Ascending aorta (tissue), 2 donors: ENCODE data around the gene METTL15. TPM values are rescaled to one million over a fixed set of nuclear protein-coding genes. Genes with fewer than 3 reads are reported as not detected.
"Not testable (repeated sequence)": the region's sequence is repeated elsewhere in the genome, so short reads cannot be mapped to it uniquely, and the experiment has no call there.

ENCODE experiments used
- DNase-seq, 2 donors: peaks; one replicate each; pipeline ENCODE4 v3.0.0-alpha.2; 2019; ENCODE audit warnings: low spot score in 2 of 2
- H3K27ac ChIP-seq, 2 donors: fragments of 200-600 bp; sonication (generic); one replicate each; pipeline ENCODE4 v1.5.1; 2016 to 2017; ENCODE audit warnings: mild to moderate bottlenecking in 1 of 2
- H3K27me3 ChIP-seq: fragments of 200-600 bp; sonication (generic); one replicate; pipeline ENCODE4 v1.5.1; 2017
- H3K36me3 ChIP-seq, 2 donors: fragments of 200-600 bp; sonication (generic); one replicate each; pipeline ENCODE4 v1.5.1; 2016
- H3K4me1 ChIP-seq, 2 donors: fragments of 200-600 bp; sonication (generic); one replicate each; pipeline ENCODE4 v1.5.1; 2016 to 2017; ENCODE audit warnings: mild to moderate bottlenecking in 1 of 2
- H3K4me3 ChIP-seq, 2 donors: fragments of 200-600 bp; sonication (generic); one replicate each; pipeline ENCODE4 v1.5.1; 2016 to 2017; ENCODE audit warnings: mild to moderate bottlenecking in 1 of 2
- H3K9me3 ChIP-seq, 2 donors: fragments of 200-600 bp; sonication (generic); one replicate each; pipeline ENCODE4 v1.5.1; 2016
- intact Hi-C: fragments of 100-400 bp; cut with DNase I; formaldehyde crosslinking; loops from one replicate; pipeline ENCODE4 v1.15.1; 2023
- total RNA-seq: library from RNA; depleted of rRNA; stranded (reverse); fragments of >200 nt; gene quantifications from one replicate; pipeline ENCODE4 v1.1.0, GENCODE V29; 2016
- TF ChIP-seq, protein P1 (sequence below), 3 experiments: fragments of 200-600 bp in 2 of 3; fragments of 450-650 bp in 1 of 3; sonication (generic) in 2 of 3; IDR thresholded peaks; one replicate each; pipeline ENCODE4 v1.5.1; 2016 to 2019; ENCODE audit warnings: antibody characterized with exemption in 3 of 3, mild to moderate bottlenecking in 1 of 3, moderate library complexity in 1 of 3

Gene METTL15
- total RNA-seq, 1 donor from 2014 or later: 0.32 TPM

DNA sequence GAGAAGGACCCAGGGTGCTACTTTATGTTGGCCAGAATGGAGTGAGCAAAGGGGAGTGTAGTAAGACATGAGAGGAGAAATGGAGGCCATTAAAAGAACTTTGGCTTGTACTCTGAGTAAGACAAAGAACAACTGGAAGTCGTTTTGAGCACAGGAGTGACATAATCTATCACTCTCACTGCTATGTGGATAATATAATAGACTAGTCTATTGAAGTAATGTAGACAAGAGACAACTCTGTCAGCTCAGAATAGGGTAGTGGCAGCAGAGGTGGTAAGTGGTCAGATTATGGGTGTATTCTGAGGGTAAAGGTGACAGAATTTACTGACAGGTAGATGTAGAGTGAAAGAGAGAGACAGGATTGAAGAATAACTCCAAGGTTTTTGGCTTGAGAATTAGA lies 8.5 kb upstream of the METTL15 start:
- intact Hi-C loops: no loop called here
- no peaks in the 10 kb centered on the region for H3K9me3 ChIP-seq
- no peak overlapping the region for H3K27ac ChIP-seq
- no peaks in the 10 kb centered on the region for H3K4me1 ChIP-seq
- H3K4me3 ChIP-seq: no peak overlapping the region
- H3K36me3 ChIP-seq: no peaks in the 10 kb centered on the region
- TF ChIP-seq, protein P1, sequence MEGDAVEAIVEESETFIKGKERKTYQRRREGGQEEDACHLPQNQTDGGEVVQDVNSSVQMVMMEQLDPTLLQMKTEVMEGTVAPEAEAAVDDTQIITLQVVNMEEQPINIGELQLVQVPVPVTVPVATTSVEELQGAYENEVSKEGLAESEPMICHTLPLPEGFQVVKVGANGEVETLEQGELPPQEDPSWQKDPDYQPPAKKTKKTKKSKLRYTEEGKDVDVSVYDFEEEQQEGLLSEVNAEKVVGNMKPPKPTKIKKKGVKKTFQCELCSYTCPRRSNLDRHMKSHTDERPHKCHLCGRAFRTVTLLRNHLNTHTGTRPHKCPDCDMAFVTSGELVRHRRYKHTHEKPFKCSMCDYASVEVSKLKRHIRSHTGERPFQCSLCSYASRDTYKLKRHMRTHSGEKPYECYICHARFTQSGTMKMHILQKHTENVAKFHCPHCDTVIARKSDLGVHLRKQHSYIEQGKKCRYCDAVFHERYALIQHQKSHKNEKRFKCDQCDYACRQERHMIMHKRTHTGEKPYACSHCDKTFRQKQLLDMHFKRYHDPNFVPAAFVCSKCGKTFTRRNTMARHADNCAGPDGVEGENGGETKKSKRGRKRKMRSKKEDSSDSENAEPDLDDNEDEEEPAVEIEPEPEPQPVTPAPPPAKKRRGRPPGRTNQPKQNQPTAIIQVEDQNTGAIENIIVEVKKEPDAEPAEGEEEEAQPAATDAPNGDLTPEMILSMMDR (IDR thresholded peaks at IDR 0.05): no peak
- no peaks in the 10 kb centered on the region for H3K27me3 ChIP-seq
- DNase-seq: no peak

DNA sequence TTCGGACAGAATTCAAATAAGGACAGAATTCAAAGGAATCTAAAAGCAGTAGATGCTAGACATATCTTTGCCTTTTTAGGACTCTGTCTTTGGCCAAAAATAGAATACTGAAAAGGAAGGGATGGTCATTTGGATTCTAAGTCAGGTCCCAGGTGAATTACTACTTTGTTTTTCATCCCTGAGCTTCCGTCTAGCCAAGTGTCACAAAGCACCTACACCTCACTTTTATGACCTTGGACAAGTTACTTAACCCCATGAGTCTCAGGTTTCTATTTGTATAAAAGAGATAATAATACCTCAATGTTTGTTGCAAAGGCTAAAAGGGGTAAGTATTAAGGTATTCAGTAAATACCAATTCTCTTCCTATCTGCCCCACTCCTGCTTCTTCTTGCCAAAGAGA lies 7.5 kb upstream of the METTL15 start:
- Histone ChIP-seq H3K27me3 (no peaks in the 10 kb centered on the region), H3K4me1 (no peaks in the 10 kb centered on the region), H3K4me3 (no peak overlapping the region), H3K9me3 (no peaks in the 10 kb centered on the region), H3K36me3 (no peaks in the 10 kb centered on the region), H3K27ac (no peak overlapping the region)
- intact Hi-C loops: no loop called here
- TF ChIP-seq, protein P1 (IDR thresholded peaks at IDR 0.05): no peak
- DNase-seq: no peak

DNA sequence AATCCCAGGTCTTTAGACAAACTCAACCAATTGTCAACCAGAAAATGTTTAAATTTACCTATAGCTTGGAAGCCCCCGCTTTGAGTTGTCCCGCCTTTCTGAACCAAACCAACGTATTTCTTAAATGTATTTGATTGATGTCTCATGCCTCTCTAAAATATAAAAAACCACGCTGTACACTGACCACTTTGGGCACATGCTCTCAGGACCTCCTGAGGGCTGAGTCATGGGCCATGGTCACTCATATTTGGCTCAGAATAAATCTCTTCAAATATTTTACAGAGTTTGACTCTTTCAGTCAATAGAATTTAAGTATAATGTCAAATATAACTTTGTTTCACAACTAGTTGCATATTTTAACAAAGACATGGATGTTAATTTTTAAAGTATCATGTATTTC lies 5.9 kb upstream of the METTL15 start:
- intact Hi-C loops, H3K4me1 ChIP-seq: not testable (repeated sequence)

DNA sequence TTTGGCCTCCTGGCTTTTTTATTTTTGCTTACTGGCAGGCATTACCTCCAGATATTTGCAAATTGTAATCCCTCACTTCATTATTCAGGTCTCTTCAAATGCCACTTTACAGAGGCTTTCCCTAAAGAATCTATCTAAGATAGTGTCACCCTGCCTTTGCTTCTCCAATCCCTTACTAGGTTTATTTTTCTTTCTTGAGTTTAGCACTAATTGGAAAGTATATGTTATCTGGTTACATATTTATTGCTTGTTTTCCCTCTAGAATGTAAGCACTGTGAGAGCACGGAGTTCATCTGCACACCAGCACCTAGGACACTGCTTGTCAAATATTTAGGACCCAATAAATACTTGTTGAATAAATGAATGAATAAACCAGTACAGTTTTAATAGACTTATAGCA lies 3.8 kb upstream of the METTL15 start:
- H3K27ac ChIP-seq: no peak overlapping the region
- TF ChIP-seq, protein P1 (IDR thresholded peaks at IDR 0.05): no peak
- intact Hi-C loops: no loop called here
- DNase-seq: no peak
- no peak overlapping the region for H3K4me3 ChIP-seq
- H3K27me3 ChIP-seq: no peaks in the 10 kb centered on the region
- no peaks in the 10 kb centered on the region for H3K9me3 ChIP-seq
- no peaks in the 10 kb centered on the region for H3K36me3 ChIP-seq
- H3K4me1 ChIP-seq: peaks cover 0 to 10% of the 10 kb centered on the region in 2 donors

More for the DNA sequence above, 5.9 kb upstream of the METTL15 start:
- H3K36me3 ChIP-seq, H3K9me3 ChIP-seq, H3K27ac ChIP-seq, H3K27me3 ChIP-seq, DNase-seq, H3K4me3 ChIP-seq: not testable (repeated sequence)

DNA sequence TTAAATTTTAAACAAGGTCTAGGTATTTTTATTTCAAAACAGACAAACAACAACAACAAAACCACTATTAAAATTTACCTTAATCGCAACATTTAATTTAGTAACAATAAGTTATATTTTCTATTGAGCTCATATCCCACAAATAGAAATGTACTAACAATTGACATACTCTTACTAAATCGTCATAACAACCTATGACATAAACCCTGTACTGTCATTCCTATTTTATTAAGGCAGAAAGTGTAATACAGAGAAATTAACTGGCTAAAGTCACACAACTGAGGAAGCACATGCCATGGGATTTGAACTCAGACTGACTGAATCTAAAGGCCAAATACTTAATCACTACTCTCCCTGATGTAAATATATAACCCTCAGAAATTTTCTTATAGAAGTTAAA lies 3.2 kb upstream of the METTL15 start:
- H3K27me3 ChIP-seq: no peaks in the 10 kb centered on the region
- intact Hi-C loops: loop anchor here (5.0 kb wide), 2 partner anchors 408 to 1153 kb away; no protein-coding TSS in a partner anchor
- H3K4me1 ChIP-seq: peaks cover 0 to 12% of the 10 kb centered on the region in 2 donors
- H3K27ac ChIP-seq: no peak overlapping the region
- no peak for DNase-seq
- H3K4me3 ChIP-seq: no peak overlapping the region
- H3K9me3 ChIP-seq: no peaks in the 10 kb centered on the region
- TF ChIP-seq, protein P1 (IDR thresholded peaks at IDR 0.05): no peak
- H3K36me3 ChIP-seq: no peaks in the 10 kb centered on the region

DNA sequence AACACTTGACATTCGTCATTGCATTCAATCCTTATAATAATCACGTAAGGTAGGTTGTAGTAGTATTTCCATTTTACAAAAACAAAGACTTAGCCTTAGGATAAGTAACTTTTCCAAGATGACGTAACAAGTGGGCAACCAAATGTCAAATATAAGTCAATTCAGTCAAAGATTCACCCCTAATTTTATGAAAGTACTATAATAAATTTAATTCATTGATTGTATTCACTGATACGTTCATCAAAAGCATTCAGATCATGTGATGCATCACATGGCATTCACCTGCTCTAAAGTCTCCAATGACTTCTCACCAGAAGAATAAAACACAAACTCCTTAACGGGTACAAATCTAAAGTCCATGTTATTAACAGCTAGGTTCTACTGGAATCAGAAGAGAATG lies 2.3 kb upstream of the METTL15 start:
- Histone ChIP-seq H3K4me1 (peaks cover 2 to 12% of the 10 kb centered on the region in 2 donors), H3K27me3 (no peaks in the 10 kb centered on the region), H3K36me3 (no peaks in the 10 kb centered on the region), H3K4me3 (no peak overlapping the region), H3K27ac (no peak overlapping the region), H3K9me3 (no peaks in the 10 kb centered on the region)
- no peak for DNase-seq
- intact Hi-C loops: loop anchor here (5.0 kb wide), 2 partner anchors 409 to 1154 kb away; no protein-coding TSS in a partner anchor
- TF ChIP-seq, protein P1 (IDR thresholded peaks at IDR 0.05): no peak
